Measurements from ENCODE around the gene RHBDL3.
"Not testable (repeated sequence)": the region's sequence is repeated elsewhere in the genome, so short reads cannot be mapped to it uniquely, and the experiment has no call there.

The RHBDL3 gene

DNA sequence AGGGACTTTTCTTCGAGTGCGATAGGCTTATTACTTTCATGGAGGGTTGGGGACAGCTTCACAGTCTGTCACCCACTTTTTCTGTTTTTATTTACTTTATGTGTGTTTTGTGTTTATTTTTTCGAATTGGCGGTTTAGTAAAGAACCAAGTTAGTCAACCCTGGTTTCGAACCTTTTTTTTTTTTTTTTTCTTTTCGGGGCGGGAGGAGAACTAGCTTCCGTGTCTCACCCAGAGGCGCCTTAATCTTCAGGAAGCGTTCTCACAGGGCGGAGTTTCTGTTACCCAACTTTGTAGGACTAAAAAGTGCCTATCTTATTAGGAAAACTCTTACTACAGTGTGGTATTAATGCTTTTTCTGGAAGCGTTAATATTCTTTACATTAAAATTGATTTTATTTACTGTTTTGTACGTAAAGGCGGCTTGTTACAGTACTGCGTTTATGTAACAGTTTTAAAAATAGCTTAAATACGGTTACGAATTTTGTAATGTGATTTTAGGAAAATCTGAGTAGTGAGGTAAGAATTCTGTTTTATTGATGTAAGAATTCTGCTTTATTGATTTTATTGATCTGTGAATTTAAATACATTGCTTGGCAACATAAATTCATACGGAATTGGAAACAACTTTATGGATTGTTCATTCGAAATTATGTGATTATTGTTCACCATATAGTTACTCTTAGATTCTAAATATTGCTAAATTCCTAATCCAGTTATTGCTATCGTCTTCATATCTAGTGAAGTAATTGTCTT is 85.2 kb downstream of the RHBDL3 start:
- Histone ChIP-seq H2AFZ (ENCODE audit: low read depth) (peak overlapping the region; percentile 91; the same call in 1 of the 2 replicates), H3K4me1 (ENCODE audit: low read depth, poor library complexity, severe bottlenecking) (peaks cover 41% of the 10 kb centered on the region), H3K9ac (peak overlapping the region; percentile 98), H3K27me3 (ENCODE audit: insufficient read depth, low read depth) (no peaks in the 10 kb centered on the region), H3K4me2 (peak overlapping the region; percentile 90), H3K27ac (peak overlapping the region; percentile 98), H3K79me2 (ENCODE audit: insufficient read depth, low read depth) (peaks cover 60% of the 10 kb centered on the region), H3K4me3 (IDR thresholded peaks at IDR 0.05; ENCODE audit: insufficient read depth, low read depth, low read length) (peak overlapping the region; percentile 55), H3K36me3 (ENCODE audit: insufficient read depth) (peaks cover 25% of the 10 kb centered on the region; the same call in 1 of the 2 replicates), H4K20me1 (ENCODE audit: insufficient read depth) (peaks cover 45% of the 10 kb centered on the region)
- TF ChIP-seq CTCF (conservative IDR thresholded peaks at IDR 0.05; ENCODE audit: low read depth, low read length): no peak; the same call in 1 of the 2 replicates

GRCh38 chr17:32352734-32353133 is 87.1 kb downstream of the RHBDL3 start:
- H2AFZ ChIP-seq (ENCODE audit: low read depth); H3K9ac ChIP-seq; H3K27me3 ChIP-seq (ENCODE audit: insufficient read depth, low read depth); H3K4me3 ChIP-seq (IDR thresholded peaks at IDR 0.05; ENCODE audit: insufficient read depth, low read depth, low read length); H3K27ac ChIP-seq: not testable (repeated sequence)
- Histone ChIP-seq H3K36me3 (ENCODE audit: insufficient read depth) (peaks cover 35% of the 10 kb centered on the region; the same call in 1 of the 2 replicates), H3K4me1 (ENCODE audit: low read depth, poor library complexity, severe bottlenecking) (peaks cover 54% of the 10 kb centered on the region), H3K79me2 (ENCODE audit: insufficient read depth, low read depth) (peaks cover 77% of the 10 kb centered on the region), H3K4me2 (peak overlapping the region; percentile 90), H4K20me1 (ENCODE audit: insufficient read depth) (peaks cover 57% of the 10 kb centered on the region)

GRCh38 chr17:32355649-32356377 is 90.2 kb downstream of the RHBDL3 start:
- H3K4me2 ChIP-seq: peak overlapping the region; percentile 1; the same call in 1 of the 2 replicates
- H4K20me1 ChIP-seq (ENCODE audit: insufficient read depth): peaks cover 81% of the 10 kb centered on the region
- no peak overlapping the region for H3K4me3 ChIP-seq (IDR thresholded peaks at IDR 0.05; ENCODE audit: insufficient read depth, low read depth, low read length)
- no peak for TF ChIP-seq CTCF (conservative IDR thresholded peaks at IDR 0.05; ENCODE audit: low read depth, low read length)
- no peaks in the 10 kb centered on the region for H3K27me3 ChIP-seq (ENCODE audit: insufficient read depth, low read depth)
- peaks cover 49% of the 10 kb centered on the region; the same call in 1 of the 2 replicates for H3K36me3 ChIP-seq (ENCODE audit: insufficient read depth)
- peaks cover 69% of the 10 kb centered on the region for H3K4me1 ChIP-seq (ENCODE audit: low read depth, poor library complexity, severe bottlenecking)
- peaks cover 97% of the 10 kb centered on the region for H3K79me2 ChIP-seq (ENCODE audit: insufficient read depth, low read depth)
- no peak overlapping the region; the same call in 1 of the 2 replicates for H3K27ac ChIP-seq
- no peak overlapping the region for H3K9ac ChIP-seq
- no peak overlapping the region for H2AFZ ChIP-seq (ENCODE audit: low read depth)

DNA sequence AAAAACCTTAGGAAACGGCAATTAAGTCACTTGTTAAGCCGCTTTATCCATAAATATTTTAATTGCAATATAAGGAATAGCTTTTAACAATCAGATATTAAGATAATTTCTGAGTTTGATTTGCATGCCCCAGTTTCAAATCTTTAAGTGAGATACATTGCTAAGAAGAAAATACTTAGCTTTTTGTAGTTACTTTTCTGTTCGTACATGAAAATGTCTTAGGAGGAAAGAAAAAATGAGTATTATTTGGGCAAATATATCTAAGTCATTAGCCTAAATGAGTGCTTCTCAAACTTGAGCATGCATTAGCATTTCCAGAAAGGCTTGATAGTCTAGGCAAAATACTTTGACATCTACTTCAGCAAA is 90.7 kb downstream of the RHBDL3 start:
- H3K27me3 ChIP-seq (ENCODE audit: insufficient read depth, low read depth): no peaks in the 10 kb centered on the region
- H3K4me1 ChIP-seq (ENCODE audit: low read depth, poor library complexity, severe bottlenecking): peaks cover 68% of the 10 kb centered on the region
- no peak overlapping the region for H3K4me2 ChIP-seq
- peaks cover 52% of the 10 kb centered on the region; the same call in 1 of the 2 replicates for H3K36me3 ChIP-seq (ENCODE audit: insufficient read depth)
- no peak overlapping the region for H2AFZ ChIP-seq (ENCODE audit: low read depth)
- H3K4me3 ChIP-seq (IDR thresholded peaks at IDR 0.05; ENCODE audit: insufficient read depth, low read depth, low read length): no peak overlapping the region
- H3K27ac ChIP-seq: no peak overlapping the region
- peaks cover 77% of the 10 kb centered on the region for H4K20me1 ChIP-seq (ENCODE audit: insufficient read depth)
- no peak for TF ChIP-seq CTCF (conservative IDR thresholded peaks at IDR 0.05; ENCODE audit: low read depth, low read length)
- peaks cover 97% of the 10 kb centered on the region for H3K79me2 ChIP-seq (ENCODE audit: insufficient read depth, low read depth)
- no peak overlapping the region for H3K9ac ChIP-seq
